Measurements from ENCODE around the gene SI. TPM values are rescaled to one million over a fixed set of nuclear protein-coding genes. Genes with fewer than 3 reads are reported as not detected.

The SI gene
- total RNA-seq (2022; extraction: Qiagen RNA extraction) = not detected in 5 replicates

DNA sequence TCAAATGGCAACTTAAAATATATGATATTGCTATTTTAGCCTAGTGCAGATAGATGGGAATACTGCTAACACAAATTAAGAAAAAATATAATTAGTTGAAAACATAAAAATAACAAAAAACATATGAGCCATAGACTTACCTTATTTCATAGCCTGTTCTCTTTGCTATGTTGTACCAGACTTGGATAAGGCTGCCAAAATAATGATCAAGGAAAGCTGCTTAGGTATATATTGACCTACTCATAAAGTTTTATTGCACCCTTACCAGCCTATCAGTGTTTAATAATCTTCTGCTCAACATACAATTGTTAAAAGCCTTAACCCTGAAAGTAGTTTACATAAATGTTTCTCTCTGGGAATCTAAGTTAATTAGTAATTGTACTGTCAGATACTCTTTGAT, at the start of gene SI:
SI (minus strand) TSS at position 204 of the 400 bp plus-strand sequence. CDS start 2,484 bp downstream, outside the sequence.

Other genes starting within 250 kb of the SI start
- not detected in 5 replicates for gene SLITRK3, start 117.9 kb upstream of the SI start, total RNA-seq (2022; extraction: Qiagen RNA extraction)